Neural cell (in vitro differentiated cells): Measurements from ENCODE around the gene ARHGEF40. TPM values are rescaled to one million over a fixed set of nuclear protein-coding genes. Genes with fewer than 3 reads are reported as not detected.
"Not testable (repeated sequence)": the region's sequence is repeated elsewhere in the genome, so short reads cannot be mapped to it uniquely, and the experiment has no call there.

Source experiments
- H2AFZ ChIP-seq: fragments of 200-600, 300-800 bp; sonication (generic), shearing (Covaris generic); 2 replicates; pipeline ENCODE4 v1.6.0; 2014; ENCODE audit warnings: low read depth, mild to moderate bottlenecking, antibody characterized with exemption, low read length, moderate library complexity
- H3F3A ChIP-seq: fragments of 200-600 bp; shearing (Covaris generic); 2 replicates; pipeline ENCODE4 v1.6.1; 2016; ENCODE audit warnings: mild to moderate bottlenecking, moderate library complexity, mixed read lengths, antibody characterized with exemption, low read length; ENCODE audit not compliant: insufficient read depth, poor library complexity, severe bottlenecking
- H3K27ac ChIP-seq: fragments of 200-600, 300-800 bp; sonication (generic), shearing (Covaris generic); 2 replicates; pipeline ENCODE4 v1.5.1; 2014; ENCODE audit warnings: mild to moderate bottlenecking, low read length, moderate library complexity
- H3K27me3 ChIP-seq: fragments of 300-800, 200-600 bp; sonication (generic), shearing (Covaris generic); 2 replicates; pipeline ENCODE4 v1.6.0; 2014; ENCODE audit warnings: mild to moderate bottlenecking, low read depth, low read length, moderate library complexity; ENCODE audit not compliant: insufficient read depth
- H3K36me3 ChIP-seq: fragments of 300-800, 200-600 bp; sonication (generic), shearing (Covaris generic); 2 replicates; pipeline ENCODE4 v1.5.1; 2014; ENCODE audit warnings: mild to moderate bottlenecking, antibody characterized with exemption, low read length, moderate library complexity; ENCODE audit not compliant: insufficient read depth
- H3K4me2 ChIP-seq: fragments of 300-800, 200-600 bp; sonication (generic), shearing (Covaris generic); 2 replicates; pipeline ENCODE4 v1.6.0; 2014; ENCODE audit warnings: mild to moderate bottlenecking, low read length
- H3K4me3 ChIP-seq: fragments of 300-800, 200-600 bp; sonication (generic), shearing (Covaris generic); 2 replicates; pipeline ENCODE4 v1.5.1; 2014; ENCODE audit warnings: mild to moderate bottlenecking, low read length, moderate library complexity
- H3K79me2 ChIP-seq: fragments of 200-600 bp; shearing (Covaris generic); replicated peaks from 2 replicates; pipeline ENCODE4 v1.6.0; 2014; ENCODE audit warnings: mild to moderate bottlenecking, low read length, moderate library complexity; ENCODE audit not compliant: insufficient read depth
- H3K9ac ChIP-seq: fragments of 300-800, 200-600 bp; sonication (generic), shearing (Covaris generic); 2 replicates; pipeline ENCODE4 v1.6.1; 2016; ENCODE audit warnings: mild to moderate bottlenecking, low read length, mixed read lengths
- H3K9me2 ChIP-seq: fragments of 200-600 bp; shearing (Covaris generic); 2 replicates; pipeline ENCODE4 v1.6.1; 2016; ENCODE audit warnings: mild to moderate bottlenecking, low read length, mixed read lengths; ENCODE audit not compliant: insufficient read depth
- H3K9me3 ChIP-seq: fragments of 200-600, 300-800 bp; sonication (generic), shearing (Covaris generic); 2 replicates; pipeline ENCODE4 v1.6.1; 2016; ENCODE audit warnings: mild to moderate bottlenecking, mixed run types, low read length, moderate library complexity, mixed read lengths
- H4K20me1 ChIP-seq: fragments of 200-600 bp; shearing (Covaris generic); 2 replicates; pipeline ENCODE4 v1.6.1; 2016; ENCODE audit warnings: mild to moderate bottlenecking, mixed run types; ENCODE audit not compliant: insufficient read depth
- CTCF ChIP-seq: fragments of 450-650 bp; IDR thresholded peaks from 2 replicates; pipeline ENCODE4 v1.5.1; 2014; ENCODE audit warnings: antibody characterized with exemption, mild to moderate bottlenecking, moderate library complexity; ENCODE audit not compliant: poor library complexity, severe bottlenecking
- EP300 ChIP-seq: fragments of 450-650 bp; conservative IDR thresholded peaks from 2 replicates; pipeline ENCODE4 v1.6.1; 2014; ENCODE audit warnings: antibody characterized with exemption, mild to moderate bottlenecking, moderate library complexity; ENCODE audit not compliant: poor library complexity, severe bottlenecking
- EZH2 ChIP-seq: fragments of 200-600, 300-800 bp; shearing (Covaris generic), sonication (generic); IDR thresholded peaks from 2 replicates; pipeline ENCODE4 v1.6.1; 2014; ENCODE audit warnings: antibody characterized with exemption, low read length, borderline replicate concordance, mild to moderate bottlenecking; ENCODE audit not compliant: insufficient read depth, poor library complexity, severe bottlenecking
- MXI1 ChIP-seq: fragments of 450-650 bp; conservative IDR thresholded peaks from 2 replicates; pipeline ENCODE4 v1.6.1; 2014; ENCODE audit warnings: antibody characterized with exemption, mild to moderate bottlenecking; ENCODE audit not compliant: poor library complexity, severe bottlenecking
- POLR2AphosphoS5 ChIP-seq: IDR thresholded peaks from 2 replicates; pipeline ENCODE4 v1.6.1; 2012
- RAD21 ChIP-seq: fragments of 450-650 bp; conservative IDR thresholded peaks from 2 replicates; pipeline ENCODE4 v1.6.1; 2014; ENCODE audit warnings: antibody characterized with exemption, mild to moderate bottlenecking, moderate library complexity
- REST ChIP-seq: IDR thresholded peaks from 2 replicates; pipeline ENCODE4 v1.6.1; 2012; ENCODE audit warnings: borderline replicate concordance
- SMC3 ChIP-seq: fragments of 450-650 bp; conservative IDR thresholded peaks from 2 replicates; pipeline ENCODE4 v1.6.1; 2014; ENCODE audit warnings: antibody characterized with exemption, mild to moderate bottlenecking, moderate library complexity; ENCODE audit not compliant: poor library complexity
- TAF1 ChIP-seq: IDR thresholded peaks from 2 replicates; pipeline ENCODE4 v1.6.1; 2012; ENCODE audit warnings: low read depth
- polyA plus RNA-seq: library from polyadenylated mRNA; depleted of rRNA; stranded (reverse); fragments of >200 nt; gene quantifications from 2 replicates; pipeline ENCODE4 v1.2.3, GENCODE V29; 2014

ARHGEF40 gene
- polyA plus RNA-seq, 1 donor from 2014 or later, result 28.9 TPM

GRCh38 chr14:21039585-21040369 lies 30.3 kb upstream of the ARHGEF40 start:
- H3F3A ChIP-seq, result no peaks in the 10 kb centered on the region
- no peaks in the 10 kb centered on the region for H3K9me3 ChIP-seq
- no peaks in the 10 kb centered on the region for H4K20me1 ChIP-seq
- no peaks in the 10 kb centered on the region for H3K79me2 ChIP-seq
- no peaks in the 10 kb centered on the region for H3K36me3 ChIP-seq
- no peak overlapping the region for H3K9ac ChIP-seq
- H2AFZ ChIP-seq, result no peak overlapping the region
- no peaks in the 10 kb centered on the region for H3K27me3 ChIP-seq
- H3K27ac ChIP-seq, result no peak overlapping the region
- H3K4me2 ChIP-seq, result no peak overlapping the region
- H3K4me3 ChIP-seq, result no peak overlapping the region
- H3K9me2 ChIP-seq, result no peaks in the 10 kb centered on the region
- peak; percentile 76 for TF ChIP-seq CTCF
- no peak for TF ChIP-seq MXI1
- TF ChIP-seq TAF1, result no peak
- TF ChIP-seq RAD21, result peak; percentile 78
- no peak for TF ChIP-seq EP300
- TF ChIP-seq SMC3, result peak; percentile 76

- Histone ChIP-seq H3K79me2 (no peaks in the 10 kb centered on the region), H4K20me1 (no peaks in the 10 kb centered on the region), H3K4me3 (no peak overlapping the region), H3K9me3 (no peaks in the 10 kb centered on the region), H3K27me3 (no peaks in the 10 kb centered on the region), H2AFZ (no peak overlapping the region), H3K9ac (no peak overlapping the region), H3K9me2 (no peaks in the 10 kb centered on the region), H3K27ac (no peak overlapping the region), H3F3A (no peaks in the 10 kb centered on the region), H3K36me3 (no peaks in the 10 kb centered on the region), H3K4me2 (no peak overlapping the region)
- TF ChIP-seq SMC3 (peak; percentile 6), CTCF (peak; percentile 18), RAD21 (no peak), REST (no peak), MXI1 (no peak), POLR2AphosphoS5 (no peak), TAF1 (no peak), EP300 (no peak), EZH2 (no peak)
Measured at GRCh38 chr14:21040370-21040925, 29.7 kb upstream of the ARHGEF40 start.

GRCh38 chr14:21040941-21041340 lies 29.2 kb upstream of the ARHGEF40 start:
- not testable (repeated sequence) for H3K27ac ChIP-seq

More at GRCh38 chr14:21040941-21041340, 29.2 kb upstream of the ARHGEF40 start:
- H2AFZ ChIP-seq, H3F3A ChIP-seq, H3K27me3 ChIP-seq, H3K36me3 ChIP-seq, H3K4me2 ChIP-seq, H4K20me1 ChIP-seq, H3K9me3 ChIP-seq, H3K79me2 ChIP-seq, H3K4me3 ChIP-seq, H3K9me2 ChIP-seq, H3K9ac ChIP-seq: not testable (repeated sequence)
